NCI-H1048 (cell line): ENCODE results near the gene MRPL12.
A peak's percentile ranks its signal among the peaks of the same experiment; 100 is the strongest.
"Not testable (repeated sequence)": the region's sequence is repeated elsewhere in the genome, so short reads cannot be mapped to it uniquely, and the experiment has no call there.

ENCODE experiments used
- DNase-seq: peaks from one replicate; lab custom pipeline; 2025; lab: John Stamatoyannopoulos, UW

The MRPL12 gene

DNA sequence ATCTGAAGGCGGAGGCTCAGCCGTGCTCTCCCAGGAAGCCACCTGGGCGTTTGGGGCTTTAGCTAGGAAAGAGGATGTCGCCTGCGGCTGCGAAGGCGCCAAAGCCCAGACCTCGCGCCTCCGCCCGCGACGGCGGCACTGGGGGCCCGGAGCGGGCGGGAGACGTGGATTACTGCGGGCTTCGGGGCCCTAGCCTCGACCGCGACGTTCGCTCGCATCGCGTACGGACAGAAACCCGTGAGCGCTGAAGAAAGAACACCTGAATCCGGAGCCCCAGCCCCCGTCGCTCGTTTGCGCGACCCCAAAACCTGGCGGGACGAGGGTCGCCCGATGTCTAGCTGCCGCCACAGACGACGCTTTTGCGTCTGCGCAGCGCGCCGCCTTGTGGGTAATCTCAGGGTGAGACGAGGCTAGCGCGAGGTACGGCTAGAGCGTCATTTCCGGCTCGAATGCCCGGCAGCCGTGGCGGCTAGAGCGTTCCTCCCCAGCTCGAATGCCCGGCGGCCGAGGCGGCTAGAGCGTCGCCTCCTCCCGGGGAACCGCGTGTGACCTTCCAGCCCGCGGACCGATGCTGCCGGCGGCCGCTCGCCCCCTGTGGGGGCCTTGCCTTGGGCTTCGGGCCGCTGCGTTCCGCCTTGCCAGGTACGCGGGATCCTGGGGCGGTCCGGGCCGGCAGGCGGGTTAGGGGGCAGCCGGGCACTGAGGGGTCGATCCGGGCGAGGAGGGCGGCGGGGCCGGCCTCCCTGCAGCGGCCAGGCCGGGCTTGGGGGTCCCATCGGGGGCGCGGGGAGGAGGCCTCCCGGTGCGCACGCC, at the start of gene MRPL12:
MRPL12 (plus strand) TSS at position 434 of the 813 bp plus-strand sequence; CDS start at position 569, 135 bp downstream.
- peak; percentile 84 for DNase-seq

DNA sequence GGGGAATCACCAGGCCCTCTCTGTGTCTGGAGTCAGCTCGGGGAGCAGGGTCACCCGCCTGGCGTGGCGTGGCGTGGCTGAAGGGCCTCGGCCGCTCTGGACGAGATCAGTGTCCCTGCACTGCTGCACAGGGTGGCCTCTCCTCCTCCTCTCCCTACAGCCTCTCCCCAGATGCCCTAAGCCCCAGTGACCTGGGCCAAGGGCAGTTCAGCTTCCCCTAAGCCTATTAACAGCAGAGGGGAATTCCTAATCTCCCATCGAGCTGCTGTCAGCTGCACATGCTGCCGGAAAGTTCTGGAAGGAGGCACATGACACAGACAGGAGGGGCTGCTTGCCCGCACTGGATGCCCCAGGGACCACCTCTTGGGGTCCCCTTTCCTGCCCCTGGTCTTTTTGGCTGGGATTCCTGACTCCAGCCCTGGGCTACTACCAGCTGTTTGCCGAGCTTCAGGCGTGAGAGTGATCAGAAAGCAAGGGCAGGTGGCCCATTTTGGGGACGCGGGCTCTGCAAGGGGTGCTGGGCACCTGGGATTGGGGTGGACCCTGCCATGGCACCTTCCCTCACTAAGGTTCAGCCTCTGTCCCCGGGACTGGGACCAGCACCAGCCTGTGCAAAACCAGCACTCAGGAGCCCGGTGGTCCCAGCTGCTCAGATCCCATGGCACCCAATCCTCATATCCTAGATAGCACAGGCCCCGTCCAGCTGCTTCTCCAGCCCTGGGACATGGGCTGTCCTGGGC, 47.6 kb upstream of the MRPL12 start:
- no peak for DNase-seq

DNA sequence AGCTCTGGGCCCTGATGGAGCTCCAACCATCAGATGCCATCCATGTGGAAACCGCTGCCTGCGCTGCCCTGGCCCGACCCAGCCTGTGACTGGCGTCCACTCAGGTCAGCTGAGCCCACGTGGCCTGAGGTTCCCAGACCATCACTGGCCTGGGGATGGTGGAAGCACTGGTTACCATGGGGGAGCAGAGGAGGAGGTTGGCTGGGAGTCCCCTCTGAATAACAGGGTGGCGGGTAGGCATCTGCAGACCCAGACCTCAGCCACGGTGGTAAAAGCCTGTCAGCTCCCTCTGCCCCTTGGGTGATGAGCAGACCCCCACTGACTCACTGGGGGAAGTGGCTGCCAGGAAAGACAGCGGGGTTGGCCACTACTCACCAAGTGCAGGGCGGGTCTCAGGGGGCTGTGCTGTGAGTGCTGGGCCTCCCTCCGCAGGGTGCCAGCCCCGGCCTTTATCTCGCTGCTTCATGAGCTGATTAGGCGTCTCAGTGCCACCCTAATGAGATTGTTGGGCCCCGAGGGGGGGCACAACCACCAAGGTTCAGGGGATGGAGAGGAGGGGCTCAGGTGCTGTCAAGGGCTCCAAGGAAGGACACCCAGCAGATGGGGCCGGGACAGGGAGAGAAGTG, 46.9 kb upstream of the MRPL12 start, which contains the start of gene PDE6G:
PDE6G (minus strand) TSS at position 425 of the 626 bp plus-strand sequence. CDS start 3,237 bp downstream, outside the sequence.
- DNase-seq, result no peak

DNA sequence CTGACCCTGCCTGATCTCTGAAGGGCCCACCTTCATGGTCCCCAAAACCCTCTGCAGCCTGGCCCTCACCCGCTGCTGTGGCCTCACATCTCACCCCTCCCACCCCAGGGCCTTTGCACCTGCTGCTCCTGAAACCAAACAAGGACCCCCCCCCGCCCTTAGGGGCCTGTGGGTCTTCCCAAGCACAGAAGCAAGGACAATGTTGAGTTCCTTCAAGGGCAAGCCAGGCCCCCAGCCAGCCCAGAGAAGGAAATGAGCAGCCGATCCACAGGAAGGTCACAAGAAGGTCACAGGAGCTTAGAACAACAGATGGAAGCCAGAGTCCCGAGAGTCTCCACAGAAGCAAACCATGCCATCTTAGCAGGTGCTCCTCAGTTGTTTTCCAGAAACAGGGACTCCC, 46.3 kb upstream of the MRPL12 start:
- DNase-seq, result no peak

DNA sequence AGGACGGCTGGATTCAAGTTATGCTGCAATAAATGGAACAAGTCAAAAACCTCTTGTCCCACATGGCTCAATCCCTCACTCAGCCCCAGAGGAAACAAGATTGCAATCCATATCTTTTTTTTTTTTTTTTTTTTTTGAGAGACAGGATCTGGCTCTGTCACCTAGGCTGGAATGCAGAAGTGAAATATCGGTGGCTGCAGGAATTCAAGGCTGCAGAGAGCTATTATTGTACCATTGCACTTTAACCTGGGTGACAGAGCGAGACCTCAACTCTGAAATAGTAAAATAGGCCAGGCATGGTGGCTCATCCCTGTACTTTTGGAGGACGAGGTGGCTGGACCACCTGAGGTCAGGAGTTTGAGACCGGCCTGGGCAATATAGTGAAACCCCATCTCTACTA, 44.1 kb upstream of the MRPL12 start:
- no peak for DNase-seq

DNA sequence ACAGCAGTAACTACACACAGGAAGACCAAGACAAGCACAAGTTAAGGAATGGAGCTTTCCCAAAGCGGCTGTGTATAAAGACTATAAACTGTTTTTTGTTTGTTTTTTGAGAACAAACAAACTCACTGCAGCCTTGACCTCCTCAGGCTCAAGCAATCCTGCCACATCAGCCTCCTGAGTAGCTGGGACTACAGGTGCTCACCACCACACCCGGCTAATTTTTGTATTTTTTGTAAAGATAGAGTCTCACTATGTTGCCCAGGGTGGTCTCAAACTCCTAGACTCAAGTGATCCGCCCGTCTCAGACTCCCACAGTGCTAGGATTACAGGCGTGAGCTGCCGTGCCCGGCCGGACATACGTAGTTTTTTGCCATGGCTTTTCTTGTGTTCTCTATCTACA, 42.7 kb upstream of the MRPL12 start:
- DNase-seq, result no peak

DNA sequence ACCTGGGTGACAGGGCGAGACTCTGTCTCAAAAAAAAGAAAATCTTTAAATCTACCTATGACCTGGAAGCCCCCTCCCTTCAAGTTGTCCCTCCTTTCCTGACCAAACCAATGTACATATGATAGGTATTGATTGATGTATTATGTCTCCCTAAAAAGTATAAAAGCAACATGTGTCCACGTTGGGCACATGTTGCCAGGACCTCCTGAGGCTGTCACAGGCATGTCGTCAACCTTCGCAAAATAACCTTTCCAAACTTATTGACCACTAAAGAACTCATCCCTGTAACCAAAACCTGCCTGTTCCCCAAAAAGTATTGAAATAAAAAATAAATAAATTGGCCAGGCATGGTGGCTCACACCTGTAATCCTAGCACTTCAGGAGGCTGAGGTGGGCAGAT, 41.2 kb upstream of the MRPL12 start:
- DNase-seq, result no peak

DNA sequence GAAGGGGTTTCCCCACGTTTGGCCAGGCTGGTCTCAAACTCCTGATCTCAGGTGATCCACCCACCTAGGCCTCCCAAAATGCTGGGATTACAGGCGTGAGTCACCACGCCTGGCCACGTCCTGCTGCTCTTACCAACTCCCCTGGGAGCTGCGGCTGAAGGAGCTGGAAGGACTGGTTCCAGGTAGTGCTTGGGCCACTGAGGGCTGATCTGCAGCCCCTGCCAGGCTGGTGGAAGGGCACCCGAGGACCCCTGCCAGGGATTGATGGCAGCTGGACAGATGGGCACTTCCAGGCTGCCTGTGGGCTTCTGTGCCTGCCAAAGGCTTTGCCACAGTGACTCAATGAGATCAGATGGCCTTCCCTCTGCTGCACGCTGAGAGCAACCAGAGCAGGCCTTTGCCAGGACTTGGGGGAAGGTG, 39.1 kb upstream of the MRPL12 start:
- DNase-seq, result no peak

DNA sequence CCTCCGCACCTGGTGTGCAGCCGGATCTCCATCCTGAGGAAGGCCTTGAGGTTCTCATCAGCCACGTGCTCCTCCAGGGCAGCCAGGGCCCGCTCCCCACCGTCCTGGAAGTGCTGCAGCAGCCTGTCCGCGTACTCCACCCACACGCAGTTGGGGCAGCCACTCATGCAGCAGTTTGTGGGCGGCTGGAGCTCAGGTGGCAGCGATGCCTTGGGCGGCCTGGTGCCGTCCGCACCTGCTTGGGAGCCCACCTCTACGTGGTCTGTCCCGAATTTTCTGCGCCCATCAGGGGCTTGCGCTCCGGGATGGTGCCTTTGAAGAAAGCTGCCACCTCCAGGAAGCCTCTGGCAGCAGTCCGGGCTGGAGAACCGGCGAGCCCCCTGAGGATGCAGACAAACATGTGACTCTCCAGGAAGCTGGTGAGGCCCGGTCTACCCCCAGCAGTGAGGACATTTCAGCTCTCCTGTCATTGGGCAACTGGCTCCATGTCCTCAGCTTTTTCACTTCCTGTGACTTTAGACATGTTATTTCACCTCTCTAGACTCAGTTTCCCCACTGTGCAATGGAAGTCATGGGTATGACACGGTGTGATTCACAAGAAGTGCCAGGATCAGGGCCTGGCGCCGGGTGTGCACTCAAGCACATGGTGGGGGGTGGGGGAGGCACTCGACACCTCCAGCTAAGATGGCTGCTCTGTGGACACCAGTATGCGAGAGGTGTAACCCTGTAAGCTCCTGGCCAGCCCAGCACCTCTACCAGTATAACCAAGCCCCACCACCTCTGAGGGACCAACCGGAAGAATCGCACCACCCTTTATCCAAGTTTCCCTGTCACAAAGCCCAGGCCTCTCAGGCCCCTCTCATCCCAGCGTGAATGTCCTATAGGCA, 37.7 kb upstream of the MRPL12 start:
- no peak for DNase-seq

DNA sequence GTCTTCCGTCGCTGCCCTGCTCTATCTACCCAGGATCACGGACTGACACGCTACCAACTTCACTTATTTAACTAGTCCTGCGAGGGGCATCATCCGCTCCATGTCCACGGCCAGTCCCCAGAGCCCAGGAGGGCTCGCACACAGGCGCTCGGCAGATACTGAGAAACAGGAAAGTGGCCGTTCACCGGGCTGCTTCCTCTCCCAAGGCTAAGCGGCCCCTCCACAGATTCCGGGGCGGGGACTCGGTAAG, 37.1 kb upstream of the MRPL12 start:
- DNase-seq, result no peak

DNA sequence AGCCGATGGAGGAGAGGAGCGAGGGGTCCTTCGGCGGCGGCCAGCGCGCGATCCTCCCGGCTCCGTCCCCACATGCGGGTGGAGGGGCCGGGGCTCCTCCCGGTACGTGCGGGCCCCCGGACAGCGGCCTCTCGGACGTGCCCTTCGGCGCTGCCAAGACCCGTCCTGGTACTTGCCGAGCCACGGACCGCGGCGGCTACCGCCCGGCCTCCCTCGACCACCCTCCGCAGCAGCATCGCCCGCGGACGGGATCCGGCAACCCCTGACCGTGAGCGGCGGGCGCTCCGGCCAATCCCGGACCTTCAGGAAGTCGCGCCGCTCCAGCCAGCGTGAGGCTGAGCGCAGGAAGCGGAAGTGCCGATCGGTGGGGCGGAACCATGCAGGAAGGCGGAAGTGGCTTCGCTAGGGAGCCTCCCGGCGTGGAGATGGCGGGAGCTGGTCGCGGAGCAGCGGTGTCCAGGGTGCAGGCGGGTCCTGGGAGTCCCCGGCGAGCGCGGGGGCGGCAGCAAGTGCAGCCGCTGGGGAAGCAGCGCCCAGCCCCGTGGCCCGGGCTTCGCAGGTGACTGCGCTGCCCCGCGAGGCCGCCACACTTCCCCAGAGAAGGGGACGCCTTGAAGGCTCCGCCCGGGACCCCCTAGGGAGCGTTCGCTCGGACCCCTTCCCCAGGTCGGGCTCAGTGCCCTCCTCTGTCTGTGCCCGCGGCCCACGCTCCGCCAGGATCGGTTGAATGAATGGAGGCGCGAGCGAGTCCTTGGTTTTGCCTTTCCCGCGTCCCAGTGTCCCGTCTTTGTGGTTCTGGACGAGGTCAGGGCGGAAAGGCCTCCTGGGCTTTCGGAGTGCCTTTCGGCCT, 36.6 kb upstream of the MRPL12 start, which contains the start of the genes CCDC137 and OXLD1:
CCDC137 (plus strand) TSS at position 396 of the 850 bp plus-strand sequence; CDS start at position 426, 30 bp downstream.
OXLD1 (minus strand) TSS at position 264 of the 850 bp plus-strand sequence; CDS start at position 236, 28 bp downstream.
- DNase-seq, result peak; percentile 82

DNA sequence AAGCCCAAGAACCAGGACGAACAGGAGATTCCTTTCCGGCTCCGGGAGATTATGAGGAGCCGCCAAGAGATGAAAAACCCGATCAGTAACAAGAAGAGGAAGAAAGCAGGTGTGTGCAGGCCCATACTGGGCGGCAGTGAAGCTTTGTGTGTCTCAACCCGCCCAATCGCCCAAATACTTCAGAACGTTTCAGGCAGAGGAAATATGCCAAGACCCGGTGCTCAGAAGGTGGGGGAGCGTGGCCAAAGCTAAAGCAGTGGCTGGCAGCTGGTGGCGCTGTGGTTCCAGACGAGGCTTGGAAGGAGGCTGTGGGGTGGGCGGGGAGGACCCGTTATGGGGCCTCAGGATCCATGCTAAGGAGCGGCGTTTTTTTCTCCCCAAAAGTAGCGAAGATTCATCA, 35.4 kb upstream of the MRPL12 start:
- DNase-seq, result no peak

DNA sequence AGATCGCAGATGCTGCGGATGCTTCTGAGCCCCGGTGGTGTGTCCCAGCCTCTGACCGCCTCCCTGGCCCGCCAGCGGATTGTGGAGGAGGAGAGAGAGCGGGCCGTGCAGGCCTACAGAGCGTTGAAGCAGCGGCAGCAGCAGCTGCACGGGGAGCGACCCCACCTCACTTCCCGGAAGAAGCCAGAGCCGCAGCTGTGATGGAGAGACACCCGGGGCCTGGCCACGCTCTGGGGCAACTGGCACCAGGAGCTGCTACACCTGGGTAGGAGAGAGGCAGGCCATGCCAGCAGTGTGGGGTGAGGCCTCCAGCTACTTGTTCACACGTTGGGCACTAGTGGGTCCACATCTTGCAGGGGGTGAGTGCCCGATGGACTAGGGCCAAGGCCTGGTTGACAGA, 30.7 kb upstream of the MRPL12 start:
- DNase-seq, result no peak

DNA sequence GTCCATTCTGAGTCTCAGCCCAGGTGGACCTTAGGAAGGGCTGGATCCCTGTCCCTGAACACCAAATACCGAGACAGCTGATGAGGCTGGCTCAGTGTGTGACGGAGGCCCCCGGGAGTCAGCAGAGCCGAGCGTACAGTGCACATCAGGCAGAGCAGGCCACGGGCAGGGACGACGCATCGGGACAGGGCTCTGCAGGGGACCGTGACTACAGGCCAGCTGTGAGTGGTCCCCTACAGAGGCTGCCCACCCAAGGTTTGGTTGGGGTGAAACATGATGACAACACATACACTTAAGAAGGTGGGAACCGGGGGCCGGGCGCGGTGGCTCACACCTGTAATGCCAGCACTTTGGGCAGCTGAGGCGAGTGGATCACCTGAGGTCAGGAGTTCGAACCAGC, 30.2 kb upstream of the MRPL12 start:
- DNase-seq, result no peak

DNA sequence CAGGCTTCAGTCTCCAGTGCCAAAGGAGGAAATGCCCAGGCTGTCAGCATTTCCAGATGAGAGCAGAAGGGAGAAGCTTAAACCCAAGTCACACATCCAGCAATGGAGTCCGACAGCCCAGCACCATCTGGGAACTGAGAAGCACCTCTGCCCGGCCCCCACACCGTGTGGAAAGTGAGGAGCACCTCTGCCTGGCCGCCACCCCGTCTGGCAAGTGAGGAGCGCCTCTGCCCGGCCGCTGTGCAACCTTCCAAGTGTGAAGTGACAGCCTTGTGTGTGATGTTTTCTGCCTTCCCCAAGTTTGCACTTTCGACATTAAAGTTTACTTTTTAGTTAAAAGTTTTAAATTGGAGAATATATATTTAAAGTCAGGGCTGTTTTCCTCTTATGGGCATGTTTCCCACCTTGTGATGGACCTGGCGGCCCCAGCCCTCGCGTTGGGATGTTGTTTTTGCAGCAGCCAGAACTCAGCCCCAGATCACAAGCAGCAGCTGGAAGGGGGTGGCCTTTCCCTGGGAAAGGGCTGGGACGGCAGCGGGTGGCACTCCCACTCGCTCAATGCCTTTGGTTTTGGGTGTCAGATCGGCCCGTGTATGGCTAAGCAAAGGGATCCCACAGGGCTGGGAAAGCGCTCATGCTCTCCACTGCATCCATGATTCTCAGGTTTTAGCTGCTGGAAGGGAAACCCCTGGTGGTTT, 29.5 kb upstream of the MRPL12 start:
- DNase-seq, result no peak

DNA sequence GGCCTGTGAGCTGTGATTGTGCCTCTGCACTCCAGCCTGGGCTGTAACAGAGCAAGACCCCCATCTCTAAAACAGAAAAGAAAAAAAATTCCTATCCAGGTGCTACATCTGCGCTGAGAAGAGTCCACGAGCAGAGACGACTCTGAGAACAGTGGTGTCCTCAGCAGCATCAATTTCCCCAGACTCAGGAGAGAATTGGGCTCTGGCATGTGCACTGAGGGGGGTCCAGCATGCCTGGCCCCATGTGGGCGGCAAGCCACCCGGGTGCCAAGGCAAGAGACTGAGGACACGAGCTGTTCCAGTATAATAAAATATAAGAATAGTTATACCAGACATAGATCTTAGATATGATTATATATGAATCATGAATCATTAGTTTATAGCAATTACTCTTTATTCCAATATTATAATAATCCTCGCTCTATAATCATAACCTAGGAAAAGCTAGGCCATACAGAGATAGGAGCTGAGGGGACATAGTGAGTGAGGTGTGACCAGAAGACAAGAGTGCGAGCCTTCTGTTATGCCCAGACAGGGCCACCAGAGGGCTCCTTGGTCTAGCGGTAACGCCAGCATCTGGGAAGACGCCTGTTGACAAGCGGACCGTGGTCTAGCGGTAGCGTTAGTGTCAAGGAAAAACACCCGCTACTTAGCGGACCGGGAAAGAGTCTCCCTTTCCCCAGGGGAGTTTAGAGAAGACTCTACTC, 27.5 kb upstream of the MRPL12 start:
- not testable (repeated sequence) for DNase-seq

DNA sequence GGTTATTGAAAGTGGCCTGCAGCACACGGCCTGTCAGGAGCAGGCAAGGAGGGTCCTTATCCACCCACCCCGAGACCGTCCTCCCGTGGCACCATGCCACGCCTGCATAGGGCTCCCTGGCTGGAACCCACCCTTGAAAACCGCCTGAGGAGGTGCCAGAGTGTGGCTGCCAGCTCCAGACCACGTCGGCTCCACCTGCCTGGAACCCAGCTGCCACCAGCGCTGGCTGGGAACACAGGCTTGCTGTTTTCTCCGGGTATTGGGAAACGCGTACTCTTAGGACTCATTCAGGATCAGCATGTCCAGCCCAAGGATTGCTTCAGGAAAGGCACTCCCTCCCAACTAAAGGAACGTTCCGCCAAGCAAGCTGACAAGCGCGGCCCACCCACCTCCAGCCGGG, 26.3 kb upstream of the MRPL12 start:
- DNase-seq, result no peak

DNA sequence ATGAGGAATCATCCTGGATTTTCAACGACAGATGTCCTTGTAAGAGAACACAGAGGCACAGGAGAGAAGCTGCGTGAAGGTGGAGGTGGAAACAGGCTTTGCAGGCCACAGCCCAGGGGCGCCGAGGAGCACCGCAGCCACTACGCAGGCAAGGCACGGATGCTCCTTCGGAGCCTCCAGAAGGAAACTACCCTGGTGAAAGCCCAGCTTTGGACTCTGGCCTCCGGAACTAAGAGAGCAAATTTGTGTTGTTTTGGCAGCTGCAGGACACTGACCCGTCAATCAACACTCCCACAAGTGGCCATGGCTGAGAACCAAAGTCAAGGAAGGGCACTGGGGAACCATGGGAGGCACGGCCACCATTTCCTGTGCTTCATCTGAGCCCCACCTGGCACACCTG, 23.0 kb upstream of the MRPL12 start:
- DNase-seq, result no peak

DNA sequence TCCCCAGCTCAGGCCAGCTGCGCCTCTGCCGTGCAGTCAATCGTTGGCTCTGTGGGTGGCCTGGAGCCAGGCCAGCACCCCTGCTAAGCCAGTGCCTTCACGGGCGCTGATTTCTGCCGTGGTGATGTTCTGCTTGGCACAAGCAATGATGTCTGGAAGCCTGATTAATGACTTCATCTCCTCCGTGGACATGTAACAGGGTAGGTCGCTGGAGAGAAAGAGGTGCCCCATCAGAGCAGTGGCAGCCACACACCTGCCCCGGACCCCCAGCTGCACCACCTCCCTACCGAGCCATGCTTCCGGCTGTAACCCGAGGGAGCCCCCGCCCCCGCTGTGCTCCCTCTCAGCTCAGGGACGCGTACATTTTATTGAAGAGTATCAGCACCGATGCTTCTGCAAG, 21.5 kb upstream of the MRPL12 start:
- DNase-seq, result no peak
